Activated T-helper 1 cell treated with anti-CD3 and anti-CD28 coated beads, Interleukin-12 subunit alpha, Interleukin-12 subunit beta, Interleukin-2, Interleukin-4 antibody, amounts not matched to agents 30 ng/mL and 10 ng/mL and 1 ng/mL, durations not matched to agents 14 hours and 24 hours and 36 hours (primary cell): Measurements from ENCODE around the gene MT1F. TPM values are rescaled to one million over a fixed set of nuclear protein-coding genes. Genes with fewer than 3 reads are reported as not detected.

Experiments used
- DNase-seq: peaks from one replicate; pipeline ENCODE4 v3.0.0; 2021; ENCODE audit warnings: low spot score
- H3K27ac Mint-ChIP-seq: one replicate; pipeline ENCODE4 v1.8.0; 2021; ENCODE audit warnings: mild to moderate bottlenecking, mixed read lengths
- H3K27me3 Mint-ChIP-seq: one replicate; pipeline ENCODE4 v1.8.0; 2022; ENCODE audit warnings: mild to moderate bottlenecking, moderate library complexity, mixed read lengths; ENCODE audit not compliant: insufficient read depth
- H3K36me3 Mint-ChIP-seq: one replicate; pipeline ENCODE4 v1.8.0; 2021; ENCODE audit warnings: low read depth, mixed read lengths
- H3K4me1 Mint-ChIP-seq: one replicate; pipeline ENCODE4 v1.8.0; 2021; ENCODE audit warnings: low read depth, mixed read lengths
- H3K4me3 Mint-ChIP-seq: one replicate; pipeline ENCODE4 v1.8.0; 2021; ENCODE audit warnings: mild to moderate bottlenecking, moderate library complexity, mixed read lengths
- H3K9me3 Mint-ChIP-seq: one replicate; pipeline ENCODE4 v1.8.0; 2021; ENCODE audit warnings: mixed read lengths
- intact Hi-C: fragments of 100-400 bp; cut with micrococcal nuclease; formaldehyde crosslinking; loops from one replicate; pipeline ENCODE4 v1.15.1; 2024
- total RNA-seq: library from RNA; stranded (reverse); gene quantifications from 2 replicates; pipeline ENCODE4 v1.2.3, GENCODE V29; 2022

The MT1F gene
- total RNA-seq, 1 donor from 2014 or later: 5.2 TPM

GRCh38 chr16:56686758-56687157, 29.0 kb downstream of the MT1F start:
- no peak for DNase-seq
- Mint-ChIP-seq H3K27ac (no peak overlapping the region), H3K9me3 (peaks cover 3% of the 10 kb centered on the region), H3K4me1 (peaks cover 26% of the 10 kb centered on the region), H3K4me3 (no peak overlapping the region), H3K27me3 (peaks cover 7% of the 10 kb centered on the region), H3K36me3 (peaks cover 11% of the 10 kb centered on the region)
- intact Hi-C loops: no loop called here

- no peak overlapping the region for H3K4me3 Mint-ChIP-seq
- peaks cover 3% of the 10 kb centered on the region for H3K9me3 Mint-ChIP-seq
- no peak for DNase-seq
- H3K27ac Mint-ChIP-seq: no peak overlapping the region
- H3K4me1 Mint-ChIP-seq: peaks cover 8% of the 10 kb centered on the region
- H3K27me3 Mint-ChIP-seq: peaks cover 7% of the 10 kb centered on the region
- H3K36me3 Mint-ChIP-seq: peaks cover 11% of the 10 kb centered on the region
- intact Hi-C loops: no loop called here
Measured at GRCh38 chr16:56688762-56689161, 31.0 kb downstream of the MT1F start.

- no peak overlapping the region for H3K27ac Mint-ChIP-seq
- H3K27me3 Mint-ChIP-seq: peaks cover 7% of the 10 kb centered on the region
- DNase-seq: no peak
- no peak overlapping the region for H3K4me3 Mint-ChIP-seq
- peaks cover 4% of the 10 kb centered on the region for H3K4me1 Mint-ChIP-seq
- intact Hi-C loops: no loop called here
- peaks cover 3% of the 10 kb centered on the region for H3K9me3 Mint-ChIP-seq
- H3K36me3 Mint-ChIP-seq: peaks cover 7% of the 10 kb centered on the region
Measured at GRCh38 chr16:56689171-56689570, 31.4 kb downstream of the MT1F start.

- Mint-ChIP-seq H3K4me1 (no peaks in the 10 kb centered on the region), H3K36me3 (peaks cover 3% of the 10 kb centered on the region), H3K27me3 (peaks cover 7% of the 10 kb centered on the region), H3K27ac (no peak overlapping the region), H3K4me3 (no peak overlapping the region), H3K9me3 (peaks cover 3% of the 10 kb centered on the region)
- no peak for DNase-seq
- intact Hi-C loops: no loop called here
Measured at GRCh38 chr16:56690420-56691122, 32.8 kb downstream of the MT1F start.

- no peak overlapping the region for H3K4me3 Mint-ChIP-seq
- H3K4me1 Mint-ChIP-seq: no peaks in the 10 kb centered on the region
- no peaks in the 10 kb centered on the region for H3K36me3 Mint-ChIP-seq
- peaks cover 7% of the 10 kb centered on the region for H3K27me3 Mint-ChIP-seq
- no peak overlapping the region for H3K27ac Mint-ChIP-seq
- DNase-seq: no peak
- intact Hi-C loops: no loop called here
- no peaks in the 10 kb centered on the region for H3K9me3 Mint-ChIP-seq
Measured at GRCh38 chr16:56691885-56692284, 34.1 kb downstream of the MT1F start.

- DNase-seq: no peak
- H3K4me1 Mint-ChIP-seq: no peaks in the 10 kb centered on the region
- H3K27me3 Mint-ChIP-seq: peaks cover 13% of the 10 kb centered on the region
- H3K36me3 Mint-ChIP-seq: no peaks in the 10 kb centered on the region
- no peaks in the 10 kb centered on the region for H3K9me3 Mint-ChIP-seq
- no peak overlapping the region for H3K27ac Mint-ChIP-seq
- intact Hi-C loops: no loop called here
- no peak overlapping the region for H3K4me3 Mint-ChIP-seq
Measured at GRCh38 chr16:56695246-56695645, 37.5 kb downstream of the MT1F start.

- Mint-ChIP-seq H3K4me3 (no peak overlapping the region), H3K27ac (no peak overlapping the region), H3K4me1 (peaks cover 11% of the 10 kb centered on the region), H3K27me3 (peaks cover 13% of the 10 kb centered on the region), H3K9me3 (no peaks in the 10 kb centered on the region), H3K36me3 (no peaks in the 10 kb centered on the region)
- intact Hi-C loops: no loop called here
- DNase-seq: no peak
Measured at GRCh38 chr16:56697456-56698155, 39.8 kb downstream of the MT1F start.

GRCh38 chr16:56700195-56700594, 42.4 kb downstream of the MT1F start:
- intact Hi-C loops: loop anchor here (10.0 kb wide), 1 partner anchor 755 kb away; no protein-coding TSS in a partner anchor
- H3K4me1 Mint-ChIP-seq: peaks cover 11% of the 10 kb centered on the region
- no peaks in the 10 kb centered on the region for H3K36me3 Mint-ChIP-seq
- no peaks in the 10 kb centered on the region for H3K9me3 Mint-ChIP-seq
- H3K4me3 Mint-ChIP-seq: no peak overlapping the region
- H3K27ac Mint-ChIP-seq: no peak overlapping the region
- peaks cover 13% of the 10 kb centered on the region for H3K27me3 Mint-ChIP-seq
- DNase-seq: no peak

GRCh38 chr16:56700631-56701030, 42.9 kb downstream of the MT1F start:
- peaks cover 13% of the 10 kb centered on the region for H3K27me3 Mint-ChIP-seq
- peaks cover 11% of the 10 kb centered on the region for H3K4me1 Mint-ChIP-seq
- no peaks in the 10 kb centered on the region for H3K36me3 Mint-ChIP-seq
- DNase-seq: no peak
- H3K9me3 Mint-ChIP-seq: no peaks in the 10 kb centered on the region
- no peak overlapping the region for H3K4me3 Mint-ChIP-seq
- H3K27ac Mint-ChIP-seq: no peak overlapping the region
- intact Hi-C loops: loop anchor here (10.0 kb wide), 1 partner anchor 756 kb away; no protein-coding TSS in a partner anchor

- DNase-seq: no peak
- Mint-ChIP-seq H3K36me3 (no peaks in the 10 kb centered on the region), H3K4me3 (no peak overlapping the region), H3K27ac (no peak overlapping the region), H3K9me3 (no peaks in the 10 kb centered on the region), H3K27me3 (peaks cover 13% of the 10 kb centered on the region), H3K4me1 (peaks cover 11% of the 10 kb centered on the region)
- intact Hi-C loops: loop anchor here (10.0 kb wide), 1 partner anchor 757 kb away; no protein-coding TSS in a partner anchor
Measured at GRCh38 chr16:56701534-56701933, 43.8 kb downstream of the MT1F start.

- H3K36me3 Mint-ChIP-seq: no peaks in the 10 kb centered on the region
- no peak for DNase-seq
- intact Hi-C loops: loop anchor here (1.0 to 10.0 kb wide), 10 partner anchors 21 to 758 kb away; partner anchors contain the start of genes MT1X, MT2A and NUP93
- no peaks in the 10 kb centered on the region for H3K9me3 Mint-ChIP-seq
- no peak overlapping the region for H3K4me3 Mint-ChIP-seq
- no peak overlapping the region for H3K27ac Mint-ChIP-seq
- peaks cover 11% of the 10 kb centered on the region for H3K4me1 Mint-ChIP-seq
- peaks cover 11% of the 10 kb centered on the region for H3K27me3 Mint-ChIP-seq
Measured at GRCh38 chr16:56702836-56703235, 45.1 kb downstream of the MT1F start.
